ENCODE measurements around the gene CFAP45. TPM values are rescaled to one million over a fixed set of nuclear protein-coding genes. Genes with fewer than 3 reads are reported as not detected.

CFAP45 gene
- total and polyA plus RNA-seq, 9 of the 15 experiments (the other 6 are each of a cell fraction or from before 2014, with no cell fraction given) = 0.65 to 2.4 (median 1.5) TPM

GRCh38 chr1:159902541-159902940, 2.6 kb upstream of the CFAP45 start:
- FAIRE-seq = no peak
- BruUV-seq (replicated peaks) = no TSS peak
- Histone ChIP-seq H3K4me2 (ENCODE audit: insufficient read depth, low read length) (no peak overlapping the region), H3K27ac (ENCODE audit: extremely low read depth, low read depth, low read length) (no peak overlapping the region), H3K9me3 (replicated peaks; ENCODE audit: control insufficient read depth, insufficient read depth, low read depth, low read length) (no peaks in the 10 kb centered on the region), H3K9me1 (ENCODE audit: control insufficient read depth, insufficient read depth, low read length) (no peaks in the 10 kb centered on the region), H3K4me1 (replicated peaks in 1 of 2; ENCODE audit: control insufficient read depth in 2 of 2, insufficient read depth in 2 of 2, low read length in 2 of 2) (peaks cover 18 to 20% of the 10 kb centered on the region in 2 experiments), H4K20me1 (replicated peaks; ENCODE audit: control insufficient read depth, insufficient read depth, low read length) (no peaks in the 10 kb centered on the region), H3K36me3 (ENCODE audit: control insufficient read depth, insufficient read depth, low read length) (no peaks in the 10 kb centered on the region), H3K9ac (ENCODE audit: insufficient read depth in 1 of 2, low read depth in 2 of 2, low read length in 2 of 2) (no peak overlapping the region), H3K79me2 (ENCODE audit: control insufficient read depth, insufficient read depth, low read length) (no peaks in the 10 kb centered on the region), H2AFZ (ENCODE audit: low read depth, low read length) (no peak overlapping the region), H3K4me3 (no peak overlapping the region), H3K27me3 (ENCODE audit: control insufficient read depth in 2 of 2, insufficient read depth in 2 of 2, low read length in 2 of 2) (no peaks in the 10 kb centered on the region)
- in situ Hi-C loops (cut with MboI) = no loop called here
- DNase-seq (ENCODE audit: extremely low read depth in 1 of 4, low spot score in 3 of 4) = no peak
- POLR2A ChIA-PET = interaction anchor here (1.9 kb wide), 1 partner anchor 10 kb away, joined by 5 read pairs; no protein-coding TSS in a partner anchor
- intact Hi-C loops (cut with micrococcal nuclease) = no loop called here
- TF ChIP-seq ZZZ3 (IDR thresholded peaks at IDR 0.05) = no peak
- TF ChIP-seq MEF2A (IDR thresholded peaks at IDR 0.05; ENCODE audit: control insufficient read depth, low read depth, low read length) = no peak
- no peak for TF ChIP-seq CAMTA2 (CRISPR knock-in tag; conservative IDR thresholded peaks at IDR 0.05)
- no peak for TF ChIP-seq TAF15 (IDR thresholded peaks at IDR 0.05; ENCODE audit: low read depth, low read length)
- TF ChIP-seq ZNF280A (IDR thresholded peaks at IDR 0.05; ENCODE audit: low read depth, partially characterized antibody) = no peak
- no peak for TF ChIP-seq ZNF324 (CRISPR knock-in tag; IDR thresholded peaks at IDR 0.05)
- no peak for TF ChIP-seq ZFP91 (CRISPR knock-in tag; IDR thresholded peaks at IDR 0.05)
- TF ChIP-seq KLF6 (CRISPR knock-in tag; IDR thresholded peaks at IDR 0.05; ENCODE audit: borderline replicate concordance) = no peak
- no peak for TF ChIP-seq PTTG1 (tag; IDR thresholded peaks at IDR 0.05; ENCODE audit: low read depth)
- TF ChIP-seq, protein P1, sequence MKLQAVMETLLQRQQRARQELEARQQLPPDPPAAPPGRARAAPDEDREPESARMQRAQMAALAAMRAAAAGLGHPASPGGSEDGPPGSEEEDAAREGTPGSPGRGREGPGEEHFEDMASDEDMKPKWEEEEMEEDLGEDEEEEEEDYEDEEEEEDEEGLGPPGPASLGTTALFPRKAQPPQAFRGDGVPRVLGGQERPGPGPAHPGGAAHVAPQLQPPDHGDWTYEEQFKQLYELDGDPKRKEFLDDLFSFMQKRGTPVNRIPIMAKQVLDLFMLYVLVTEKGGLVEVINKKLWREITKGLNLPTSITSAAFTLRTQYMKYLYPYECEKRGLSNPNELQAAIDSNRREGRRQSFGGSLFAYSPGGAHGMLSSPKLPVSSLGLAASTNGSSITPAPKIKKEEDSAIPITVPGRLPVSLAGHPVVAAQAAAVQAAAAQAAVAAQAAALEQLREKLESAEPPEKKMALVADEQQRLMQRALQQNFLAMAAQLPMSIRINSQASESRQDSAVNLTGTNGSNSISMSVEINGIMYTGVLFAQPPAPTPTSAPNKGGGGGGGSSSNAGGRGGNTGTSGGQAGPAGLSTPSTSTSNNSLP (IDR thresholded peaks at IDR 0.05; ENCODE audit: borderline replicate concordance, low read depth, low read length) = no peak
- TF ChIP-seq ZNF174 (CRISPR knock-in tag; IDR thresholded peaks at IDR 0.05) = no peak
- TF ChIP-seq ZNF699 (CRISPR knock-in tag; IDR thresholded peaks at IDR 0.05; ENCODE audit: insufficient replicate concordance) = no peak
- no peak for TF ChIP-seq SRF (CRISPR knock-in tag; IDR thresholded peaks at IDR 0.05)
- CTCF ChIA-PET (ENCODE audit: low intra/inter-chr PET ratio) = no interaction called here
- WGBS (ENCODE audit: insufficient coverage, low coverage, missing lambda C conversion rate) = 80% methylated on average over 3 of the region's 3 CpGs
- ATAC-seq = no peak

Measured in K562 (cell line).